GM23338 (cell line): ENCODE measurements around the gene CDC34.
A peak's percentile ranks its signal among the peaks of the same experiment; 100 is the strongest.

Experiments
- CREB1 ChIP-seq: fragments of 250-450 bp; sonication (Bioruptor Pico); IDR thresholded peaks from 2 replicates; pipeline ENCODE4 v1.5.0; 2020; ENCODE audit warnings: low read depth, mild to moderate bottlenecking, moderate library complexity
- EZH2 ChIP-seq: fragments of 200-600 bp; sonication (generic); IDR thresholded peaks from one replicate; pipeline ENCODE4 v1.8.0; 2017; ENCODE audit warnings: antibody characterized with exemption, mild to moderate bottlenecking, low read depth; ENCODE audit not compliant: unreplicated experiment
- EZH2phosphoT487 ChIP-seq: fragments of 200-600 bp; sonication (generic); IDR thresholded peaks from one replicate; pipeline ENCODE4 v1.8.1; 2018; ENCODE audit warnings: antibody characterized with exemption; ENCODE audit not compliant: unreplicated experiment
- JUNB ChIP-seq: IDR thresholded peaks from one replicate; pipeline ENCODE4 v1.6.1; 2016; ENCODE audit warnings: antibody characterized with exemption; ENCODE audit not compliant: unreplicated experiment
- NANOG ChIP-seq: IDR thresholded peaks from 2 replicates; pipeline ENCODE4 v1.6.1; 2016; ENCODE audit warnings: antibody characterized with exemption, borderline replicate concordance
- POLR2AphosphoS5 ChIP-seq: IDR thresholded peaks from 2 replicates; pipeline ENCODE4 v1.6.1; 2016; ENCODE audit warnings: antibody characterized with exemption, low read depth
- TF ChIP-seq, protein P1 (sequence below), 2 experiments: fragments of 200-600 bp in 1 of 2; sonication (generic) in 1 of 2; conservative IDR thresholded peaks; 2 replicates each; pipeline versions ENCODE4 v1.5.1 to v1.6.1; 2016 to 2017; ENCODE audit warnings: antibody characterized with exemption in 2 of 2, low read depth in 2 of 2, mild to moderate bottlenecking in 2 of 2, moderate library complexity in 1 of 2
- TF ChIP-seq, protein P2 (sequence below): IDR thresholded peaks from 2 replicates; pipeline ENCODE4 v1.6.1; 2016; ENCODE audit warnings: antibody characterized with exemption
- TF ChIP-seq, protein P3 (sequence below): IDR thresholded peaks from one replicate; pipeline ENCODE4 v1.6.1; 2018; ENCODE audit warnings: antibody characterized with exemption; ENCODE audit not compliant: unreplicated experiment

DNA sequence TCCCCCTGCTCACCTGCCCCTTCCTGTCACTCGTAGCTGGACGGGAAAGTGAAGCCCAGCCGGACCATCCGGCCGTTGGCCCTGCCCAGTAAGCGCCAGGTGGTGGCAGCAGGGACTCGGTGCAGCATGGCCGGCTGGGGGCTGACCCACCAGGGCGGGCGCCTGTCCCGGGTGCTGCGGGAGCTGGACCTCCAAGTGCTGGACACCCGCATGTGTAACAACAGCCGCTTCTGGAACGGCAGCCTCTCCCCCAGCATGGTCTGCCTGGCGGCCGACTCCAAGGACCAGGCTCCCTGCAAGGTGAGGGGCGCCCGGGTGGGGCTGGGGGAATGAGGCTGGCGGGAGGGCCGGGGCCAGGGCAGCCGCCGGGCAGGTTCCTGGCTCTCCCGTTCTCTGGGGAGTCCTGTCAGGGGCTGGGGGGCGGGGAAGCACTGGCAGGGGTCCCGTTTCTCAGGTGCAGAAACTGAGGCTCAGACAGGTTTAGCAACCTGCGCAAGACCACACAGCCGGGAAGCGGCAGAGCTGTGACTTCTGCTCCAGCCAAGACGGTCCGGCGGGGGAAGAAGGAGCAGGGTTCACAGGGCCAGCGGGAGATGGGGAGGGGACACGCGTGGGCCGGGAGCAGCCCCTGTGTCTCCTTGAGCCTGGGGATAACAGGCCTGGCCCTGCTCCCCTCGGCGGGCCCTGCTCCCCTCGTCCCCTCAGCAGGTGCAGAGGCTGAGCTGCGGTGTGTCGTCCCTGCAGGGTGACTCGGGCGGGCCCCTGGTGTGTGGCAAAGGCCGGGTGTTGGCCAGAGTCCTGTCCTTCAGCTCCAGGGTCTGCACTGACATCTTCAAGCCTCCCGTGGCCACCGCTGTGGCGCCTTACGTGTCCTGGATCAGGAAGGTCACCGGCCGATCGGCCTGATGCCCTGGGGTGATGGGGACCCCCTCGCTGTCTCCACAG is 17.6 kb downstream of the CDC34 start:
- TF ChIP-seq, protein P1, sequence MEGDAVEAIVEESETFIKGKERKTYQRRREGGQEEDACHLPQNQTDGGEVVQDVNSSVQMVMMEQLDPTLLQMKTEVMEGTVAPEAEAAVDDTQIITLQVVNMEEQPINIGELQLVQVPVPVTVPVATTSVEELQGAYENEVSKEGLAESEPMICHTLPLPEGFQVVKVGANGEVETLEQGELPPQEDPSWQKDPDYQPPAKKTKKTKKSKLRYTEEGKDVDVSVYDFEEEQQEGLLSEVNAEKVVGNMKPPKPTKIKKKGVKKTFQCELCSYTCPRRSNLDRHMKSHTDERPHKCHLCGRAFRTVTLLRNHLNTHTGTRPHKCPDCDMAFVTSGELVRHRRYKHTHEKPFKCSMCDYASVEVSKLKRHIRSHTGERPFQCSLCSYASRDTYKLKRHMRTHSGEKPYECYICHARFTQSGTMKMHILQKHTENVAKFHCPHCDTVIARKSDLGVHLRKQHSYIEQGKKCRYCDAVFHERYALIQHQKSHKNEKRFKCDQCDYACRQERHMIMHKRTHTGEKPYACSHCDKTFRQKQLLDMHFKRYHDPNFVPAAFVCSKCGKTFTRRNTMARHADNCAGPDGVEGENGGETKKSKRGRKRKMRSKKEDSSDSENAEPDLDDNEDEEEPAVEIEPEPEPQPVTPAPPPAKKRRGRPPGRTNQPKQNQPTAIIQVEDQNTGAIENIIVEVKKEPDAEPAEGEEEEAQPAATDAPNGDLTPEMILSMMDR (conservative IDR thresholded peaks at IDR 0.05; ENCODE audit: low read depth in 2 of 2): peak in 1 of 2 experiments; percentile 16; a peak in 1 of 4 replicates
- TF ChIP-seq POLR2AphosphoS5 (no peak), EZH2 (no peak), CREB1 (CRISPR knock-in tag) (no peak), EZH2phosphoT487 (no peak), JUNB (no peak), NANOG (no peak)
- TF ChIP-seq, protein P2, sequence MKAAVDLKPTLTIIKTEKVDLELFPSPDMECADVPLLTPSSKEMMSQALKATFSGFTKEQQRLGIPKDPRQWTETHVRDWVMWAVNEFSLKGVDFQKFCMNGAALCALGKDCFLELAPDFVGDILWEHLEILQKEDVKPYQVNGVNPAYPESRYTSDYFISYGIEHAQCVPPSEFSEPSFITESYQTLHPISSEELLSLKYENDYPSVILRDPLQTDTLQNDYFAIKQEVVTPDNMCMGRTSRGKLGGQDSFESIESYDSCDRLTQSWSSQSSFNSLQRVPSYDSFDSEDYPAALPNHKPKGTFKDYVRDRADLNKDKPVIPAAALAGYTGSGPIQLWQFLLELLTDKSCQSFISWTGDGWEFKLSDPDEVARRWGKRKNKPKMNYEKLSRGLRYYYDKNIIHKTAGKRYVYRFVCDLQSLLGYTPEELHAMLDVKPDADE: no peak
- TF ChIP-seq, protein P3, sequence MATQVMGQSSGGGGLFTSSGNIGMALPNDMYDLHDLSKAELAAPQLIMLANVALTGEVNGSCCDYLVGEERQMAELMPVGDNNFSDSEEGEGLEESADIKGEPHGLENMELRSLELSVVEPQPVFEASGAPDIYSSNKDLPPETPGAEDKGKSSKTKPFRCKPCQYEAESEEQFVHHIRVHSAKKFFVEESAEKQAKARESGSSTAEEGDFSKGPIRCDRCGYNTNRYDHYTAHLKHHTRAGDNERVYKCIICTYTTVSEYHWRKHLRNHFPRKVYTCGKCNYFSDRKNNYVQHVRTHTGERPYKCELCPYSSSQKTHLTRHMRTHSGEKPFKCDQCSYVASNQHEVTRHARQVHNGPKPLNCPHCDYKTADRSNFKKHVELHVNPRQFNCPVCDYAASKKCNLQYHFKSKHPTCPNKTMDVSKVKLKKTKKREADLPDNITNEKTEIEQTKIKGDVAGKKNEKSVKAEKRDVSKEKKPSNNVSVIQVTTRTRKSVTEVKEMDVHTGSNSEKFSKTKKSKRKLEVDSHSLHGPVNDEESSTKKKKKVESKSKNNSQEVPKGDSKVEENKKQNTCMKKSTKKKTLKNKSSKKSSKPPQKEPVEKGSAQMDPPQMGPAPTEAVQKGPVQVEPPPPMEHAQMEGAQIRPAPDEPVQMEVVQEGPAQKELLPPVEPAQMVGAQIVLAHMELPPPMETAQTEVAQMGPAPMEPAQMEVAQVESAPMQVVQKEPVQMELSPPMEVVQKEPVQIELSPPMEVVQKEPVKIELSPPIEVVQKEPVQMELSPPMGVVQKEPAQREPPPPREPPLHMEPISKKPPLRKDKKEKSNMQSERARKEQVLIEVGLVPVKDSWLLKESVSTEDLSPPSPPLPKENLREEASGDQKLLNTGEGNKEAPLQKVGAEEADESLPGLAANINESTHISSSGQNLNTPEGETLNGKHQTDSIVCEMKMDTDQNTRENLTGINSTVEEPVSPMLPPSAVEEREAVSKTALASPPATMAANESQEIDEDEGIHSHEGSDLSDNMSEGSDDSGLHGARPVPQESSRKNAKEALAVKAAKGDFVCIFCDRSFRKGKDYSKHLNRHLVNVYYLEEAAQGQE: no peak
